ENCODE results near the gene CD79B. TPM values are rescaled to one million over a fixed set of nuclear protein-coding genes. Genes with fewer than 3 reads are reported as not detected.
A peak's percentile ranks its signal among the peaks of the same experiment; 100 is the strongest.
"Not testable (repeated sequence)": the region's sequence is repeated elsewhere in the genome, so short reads cannot be mapped to it uniquely, and the experiment has no call there.

Gene CD79B
- total RNA-seq, 4 donors from 2014 or later: 2.4 to 44.6 (median 4.4) TPM; not detected in 1

GRCh38 chr17:63903787-63904201 lies 28.3 kb downstream of the CD79B start:
- not testable (repeated sequence) for H3K4me3 ChIP-seq, H3K4me1 ChIP-seq, H3K36me3 ChIP-seq, H3K27ac ChIP-seq, H3K9me3 ChIP-seq, H3K27me3 ChIP-seq
- TF ChIP-seq CTCF (IDR thresholded peaks at IDR 0.05): peak; percentile 21 to 46 (median 35)
- DNase-seq: peak in 1 of 3 donors; percentile 39

- H3K27me3 ChIP-seq, H3K27ac ChIP-seq, H3K36me3 ChIP-seq, H3K4me3 ChIP-seq, H3K4me1 ChIP-seq, DNase-seq, H3K9me3 ChIP-seq: not testable (repeated sequence)
Measured at GRCh38 chr17:63901971-63902370, 30.2 kb downstream of the CD79B start.

GRCh38 chr17:63898899-63899798 lies 33.0 kb downstream of the CD79B start:
- not testable (repeated sequence) for H3K27ac ChIP-seq, H3K27me3 ChIP-seq, DNase-seq, H3K4me1 ChIP-seq, H3K4me3 ChIP-seq, H3K9me3 ChIP-seq, H3K36me3 ChIP-seq

- not testable (repeated sequence) for H3K36me3 ChIP-seq, H3K27me3 ChIP-seq, H3K9me3 ChIP-seq, H3K27ac ChIP-seq, DNase-seq, H3K4me3 ChIP-seq, H3K4me1 ChIP-seq
Measured at GRCh38 chr17:63896524-63897354, 35.4 kb downstream of the CD79B start, which contains the start of gene CSH1. CSH1 (minus strand) TSS chr17:63896574; CDS start chr17:63896511, 63 bp downstream.

GRCh38 chr17:63894821-63895220 lies 37.3 kb downstream of the CD79B start:
- not testable (repeated sequence) for H3K9me3 ChIP-seq, H3K36me3 ChIP-seq, DNase-seq, H3K4me3 ChIP-seq, H3K27ac ChIP-seq, H3K27me3 ChIP-seq, H3K4me1 ChIP-seq

GRCh38 chr17:63894021-63894420 lies 38.1 kb downstream of the CD79B start:
- H3K4me1 ChIP-seq, H3K27ac ChIP-seq, H3K27me3 ChIP-seq, H3K4me3 ChIP-seq, DNase-seq, H3K36me3 ChIP-seq, H3K9me3 ChIP-seq: not testable (repeated sequence)

- H3K36me3 ChIP-seq, H3K4me3 ChIP-seq, H3K27ac ChIP-seq, H3K4me1 ChIP-seq, H3K9me3 ChIP-seq, H3K27me3 ChIP-seq, DNase-seq: not testable (repeated sequence)
Measured at GRCh38 chr17:63892316-63893037, 39.7 kb downstream of the CD79B start.

- H3K27ac ChIP-seq, H3K4me1 ChIP-seq, H3K9me3 ChIP-seq, H3K4me3 ChIP-seq, H3K27me3 ChIP-seq, H3K36me3 ChIP-seq: not testable (repeated sequence)
- peak in 4 of 6 experiments; percentile 14 to 34 (median 28) for TF ChIP-seq CTCF (IDR thresholded peaks at IDR 0.05)
- peak in 1 of 3 donors; percentile 27 for DNase-seq
Measured at GRCh38 chr17:63889026-63889848, 42.9 kb downstream of the CD79B start.

GRCh38 chr17:63885119-63885518 lies 47.0 kb downstream of the CD79B start:
- H3K9me3 ChIP-seq: not testable (repeated sequence)

GRCh38 chr17:63882626-63883126 lies 49.5 kb downstream of the CD79B start:
- H3K36me3 ChIP-seq, H3K4me1 ChIP-seq, H3K27me3 ChIP-seq, H3K27ac ChIP-seq, H3K9me3 ChIP-seq, H3K4me3 ChIP-seq, DNase-seq: not testable (repeated sequence)

More at GRCh38 chr17:63885119-63885518, 47.0 kb downstream of the CD79B start:
- DNase-seq, H3K27me3 ChIP-seq, H3K4me1 ChIP-seq, H3K4me3 ChIP-seq, H3K36me3 ChIP-seq, H3K27ac ChIP-seq: not testable (repeated sequence)
